Measurements from ENCODE around the gene CITED4. TPM values are rescaled to one million over a fixed set of nuclear protein-coding genes. Genes with fewer than 3 reads are reported as not detected.

Gene CITED4
- total RNA-seq, 1 experiment from 2014 or later = 29.5 TPM

GRCh38 chr1:40893946-40894345, 31.8 kb upstream of the CITED4 start:
- DNase-seq = no peak
- no peaks in the 10 kb centered on the region for H3K27me3 ChIP-seq
- peaks cover 23% of the 10 kb centered on the region for H3K9me3 ChIP-seq
- no peaks in the 10 kb centered on the region for H3K36me3 ChIP-seq
- H3K4me3 ChIP-seq = no peak overlapping the region

- DNase-seq = no peak
- Histone ChIP-seq H3K36me3 (no peaks in the 10 kb centered on the region), H3K4me3 (no peak overlapping the region)
Measured at GRCh38 chr1:40892354-40892753, 30.2 kb upstream of the CITED4 start.

GRCh38 chr1:40890771-40891170, 28.6 kb upstream of the CITED4 start:
- DNase-seq = no peak
- peaks cover 20% of the 10 kb centered on the region for H3K9me3 ChIP-seq

More at GRCh38 chr1:40892354-40892753, 30.2 kb upstream of the CITED4 start:
- H3K27me3 ChIP-seq = no peaks in the 10 kb centered on the region
- H3K9me3 ChIP-seq = peaks cover 23% of the 10 kb centered on the region

GRCh38 chr1:40887652-40888051, 25.5 kb upstream of the CITED4 start:
- Histone ChIP-seq H3K36me3 (no peaks in the 10 kb centered on the region), H3K9me3 (no peaks in the 10 kb centered on the region), H3K27me3 (no peaks in the 10 kb centered on the region), H3K4me3 (no peak overlapping the region)
- DNase-seq = no peak

More at GRCh38 chr1:40890771-40891170, 28.6 kb upstream of the CITED4 start:
- Histone ChIP-seq H3K36me3 (no peaks in the 10 kb centered on the region), H3K27me3 (no peaks in the 10 kb centered on the region), H3K4me3 (no peak overlapping the region)

GRCh38 chr1:40887012-40887378, 24.8 kb upstream of the CITED4 start:
- Histone ChIP-seq H3K9me3 (no peaks in the 10 kb centered on the region), H3K4me3 (no peak overlapping the region), H3K36me3 (no peaks in the 10 kb centered on the region), H3K27me3 (no peaks in the 10 kb centered on the region)
- no peak for DNase-seq

GRCh38 chr1:40886318-40887011, 24.3 kb upstream of the CITED4 start:
- H3K36me3 ChIP-seq = no peaks in the 10 kb centered on the region
- H3K4me3 ChIP-seq = no peak overlapping the region
- H3K27me3 ChIP-seq = no peaks in the 10 kb centered on the region
- no peaks in the 10 kb centered on the region for H3K9me3 ChIP-seq
- DNase-seq = no peak

- DNase-seq = no peak
- no peaks in the 10 kb centered on the region for H3K9me3 ChIP-seq
- no peaks in the 10 kb centered on the region for H3K36me3 ChIP-seq
- no peak overlapping the region for H3K4me3 ChIP-seq
- H3K27me3 ChIP-seq = no peaks in the 10 kb centered on the region
Measured at GRCh38 chr1:40884055-40884795, 22.1 kb upstream of the CITED4 start.

GRCh38 chr1:40880813-40881549, 18.8 kb upstream of the CITED4 start:
- Histone ChIP-seq H3K27me3 (no peaks in the 10 kb centered on the region), H3K4me3 (no peak overlapping the region), H3K9me3 (no peaks in the 10 kb centered on the region; the same call in 1 of the 2 replicates), H3K36me3 (no peaks in the 10 kb centered on the region)
- no peak for DNase-seq

GRCh38 chr1:40879482-40880175, 17.5 kb upstream of the CITED4 start:
- Histone ChIP-seq H3K27me3 (no peaks in the 10 kb centered on the region), H3K9me3 (no peaks in the 10 kb centered on the region; the same call in 1 of the 2 replicates), H3K36me3 (no peaks in the 10 kb centered on the region), H3K4me3 (no peak overlapping the region)
- DNase-seq = no peak

- Histone ChIP-seq H3K4me3 (no peak overlapping the region), H3K36me3 (no peaks in the 10 kb centered on the region), H3K9me3 (no peaks in the 10 kb centered on the region; the same call in 1 of the 2 replicates), H3K27me3 (no peaks in the 10 kb centered on the region)
- no peak for DNase-seq
Measured at GRCh38 chr1:40878906-40879305, 16.7 kb upstream of the CITED4 start.

GRCh38 chr1:40877698-40878097, 15.5 kb upstream of the CITED4 start:
- no peaks in the 10 kb centered on the region for H3K36me3 ChIP-seq
- no peaks in the 10 kb centered on the region; the same call in 1 of the 2 replicates for H3K9me3 ChIP-seq
- H3K4me3 ChIP-seq = no peak overlapping the region
- DNase-seq = peak; percentile 97
- no peaks in the 10 kb centered on the region for H3K27me3 ChIP-seq

- H3K4me3 ChIP-seq = no peak overlapping the region
- no peaks in the 10 kb centered on the region; the same call in 1 of the 2 replicates for H3K9me3 ChIP-seq
- no peak for DNase-seq
- no peaks in the 10 kb centered on the region for H3K36me3 ChIP-seq
- H3K27me3 ChIP-seq = no peaks in the 10 kb centered on the region
Measured at GRCh38 chr1:40876891-40877290, 14.7 kb upstream of the CITED4 start.

- H3K27me3 ChIP-seq = no peaks in the 10 kb centered on the region
- DNase-seq = no peak
- H3K36me3 ChIP-seq = no peaks in the 10 kb centered on the region
- no peak overlapping the region for H3K4me3 ChIP-seq
- no peaks in the 10 kb centered on the region; the same call in 1 of the 2 replicates for H3K9me3 ChIP-seq
Measured at GRCh38 chr1:40876436-40876761, 14.2 kb upstream of the CITED4 start.

- Histone ChIP-seq H3K4me3 (no peak overlapping the region), H3K27me3 (no peaks in the 10 kb centered on the region), H3K9me3 (no peaks in the 10 kb centered on the region; the same call in 1 of the 2 replicates), H3K36me3 (no peaks in the 10 kb centered on the region)
- DNase-seq = no peak
Measured at GRCh38 chr1:40873863-40874472, 11.8 kb upstream of the CITED4 start.

GRCh38 chr1:40872276-40872675, 10.1 kb upstream of the CITED4 start:
- Histone ChIP-seq H3K9me3 (no peaks in the 10 kb centered on the region; the same call in 1 of the 2 replicates), H3K27me3 (no peaks in the 10 kb centered on the region), H3K36me3 (no peaks in the 10 kb centered on the region), H3K4me3 (no peak overlapping the region)
- peak; percentile 82 for DNase-seq

GRCh38 chr1:40870135-40870728, 8.1 kb upstream of the CITED4 start:
- no peaks in the 10 kb centered on the region for H3K27me3 ChIP-seq
- H3K4me3 ChIP-seq = no peak overlapping the region
- H3K36me3 ChIP-seq = no peaks in the 10 kb centered on the region
- DNase-seq = no peak
- no peaks in the 10 kb centered on the region for H3K9me3 ChIP-seq
